Heart right ventricle (tissue), 16 donors: Measurements from ENCODE around the gene SPINK2. TPM values are rescaled to one million over a fixed set of nuclear protein-coding genes. Genes with fewer than 3 reads are reported as not detected.

ENCODE experiments used
- ATAC-seq, 8 donors: fragments of 200-7000 bp; cut with Tn5 transposase; one replicate each; pipeline ENCODE4 v1.9.1; 2020; ENCODE audit warnings: mild to moderate bottlenecking in 8 of 8, moderate library complexity in 8 of 8, moderate number of reproducible peaks in 1 of 8
- DNase-seq, 2 donors: peaks; one replicate each; pipeline ENCODE4 v3.0.0-alpha.2; 2020
- H3K27ac ChIP-seq, 10 donors: fragments of 200-600 bp; sonication (generic) in 2 of 10; one replicate each; pipeline versions ENCODE4 v1.5.0 to v1.8.0; 2020 to 2022; ENCODE audit warnings: mild to moderate bottlenecking in 3 of 10
- H3K27me3 ChIP-seq, 7 donors: fragments of 200-600 bp; one replicate each; pipeline ENCODE4 v1.8.0; 2021 to 2022; ENCODE audit warnings: mild to moderate bottlenecking in 2 of 7
- H3K36me3 ChIP-seq, 9 donors: fragments of 200-600 bp; sonication (generic) in 1 of 9; one replicate each; pipeline versions ENCODE4 v1.5.0 to v1.8.0; 2020 to 2022; ENCODE audit warnings: mild to moderate bottlenecking in 2 of 9
- H3K4me1 ChIP-seq, 9 donors: fragments of 200-600 bp; sonication (generic) in 1 of 9; one replicate each; pipeline versions ENCODE4 v1.5.0 to v1.8.0; 2020 to 2022; ENCODE audit warnings: mild to moderate bottlenecking in 4 of 9
- H3K4me3 ChIP-seq, 10 donors: fragments of 200-600 bp; sonication (generic) in 2 of 10; one replicate each; pipeline versions ENCODE4 v1.5.0 to v1.8.0; 2020 to 2022; ENCODE audit warnings: mild to moderate bottlenecking in 7 of 10, moderate library complexity in 2 of 10
- H3K9me3 ChIP-seq, 11 donors: fragments of 200-600 bp in 10 of 11; sonication (generic) in 2 of 11; one replicate each; pipeline versions ENCODE4 v1.5.0 to v1.8.0; 2013 to 2022; ENCODE audit warnings: mild to moderate bottlenecking in 2 of 11, control low read depth in 1 of 11, moderate library complexity in 1 of 11
- WGBS, 2 donors: extraction: QIAGEN DNeasy Blood & Tissue Kit; methylation state at CpG; one replicate each; pipeline ENCODE4 v1.1.7; 2013; ENCODE audit warnings: inconsistent platforms in 1 of 2; 5-methylcytosine and 5-hydroxymethylcytosine counted together
- intact Hi-C, 10 donors: fragments of 100-400 bp; cut with DNase I; formaldehyde crosslinking; loops; one replicate each; pipeline versions ENCODE4 v1.11.1 to v1.14.2; 2022
- polyA plus RNA-seq, 2 donors: library from polyadenylated mRNA; stranded (reverse); fragments of 200-250 nt; gene quantifications; one replicate each; pipeline ENCODE4 v1.2.3, GENCODE V29; 2013
- total RNA-seq, 10 donors: library from RNA; stranded (reverse); fragmentation: NEBNext Ultra II Directional in 3 of 10; extraction: Animal tissue kit (Norgen Biotek cat#: 25700) in 3 of 10; gene quantifications; one replicate each; pipeline versions ENCODE4 v1.2.1 to v1.2.4, GENCODE V29; 2021 to 2023
- TF ChIP-seq, protein P1 (sequence below), 9 donors: fragments of 200-600 bp; sonication (generic) in 2 of 9; IDR thresholded peaks; one replicate each; pipeline versions ENCODE4 v1.5.0 to v1.8.0; 2021 to 2022; ENCODE audit warnings: antibody characterized with exemption in 9 of 9, mild to moderate bottlenecking in 5 of 9, moderate library complexity in 1 of 9
- donor health status: Arrhythmogenic right ventricular cardiomyopathy.
- donor health status: ischemic (EF 13 %, LVEDD 7.1; RV severe dilation, severe dysfunction).
- donor health status: healthy with polysubstance abuse.
- donor health status: DM: no; HTN: yes; CAD: no.
- donor health status: DM: no; HTN: no; CAD: no.
- donor health status: ischemic (EF 25% LVEDD 6.9; RV normal size, moderate dysfunction).
- donor health status: ischemic (EF 25% LVEDD 5.7; RV mildly dilated, moderate dysfunction).
- donor health status: healthy.
- donor health status: DM: yes; HTN: yes; CAD: no.
- donor health status: Ischemic cardiomyopathy.
- donor health status: ischemic (EF 35%, LVEDD 5.7; RV mildly dilated, moderate dysfunction).
- donor health status: nonischemic (EF 11% LVEDD 7.7; RV severe dilation, severe dysfunction).
- donor health status: DM: yes; HTN: yes; CAD: no.
- donor health status: PGD.
- donor health status: ischemic (EF 29% LVEDD 5.4; RV normal size, mild dysfunction).
- donor health status: nonischemic (EF 23%, LVEDD 6.1; RV moderate dilation, normal function).

Gene SPINK2
- total and polyA plus RNA-seq, 12 donors: 0.64 to 0.74 TPM; not detected in 10

DNA sequence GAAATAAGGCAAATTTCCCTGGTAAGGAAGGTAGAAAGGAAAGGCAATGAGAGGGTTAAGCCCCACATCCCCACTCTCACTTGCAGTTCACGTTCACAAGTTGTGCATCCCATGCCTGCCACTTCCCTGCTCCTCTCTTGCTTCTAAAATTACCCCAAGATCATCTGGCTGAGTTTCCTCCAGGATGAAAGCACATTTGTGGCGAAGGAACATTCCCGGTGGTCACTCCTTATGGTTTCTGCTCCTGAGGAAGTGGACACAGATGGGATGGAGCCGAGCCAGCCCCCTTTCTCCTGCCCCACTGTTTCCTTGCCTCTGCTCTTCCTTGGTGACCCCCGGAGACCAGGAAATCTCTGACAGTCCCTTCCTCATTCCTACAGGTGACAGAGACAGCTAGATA lies 37.5 kb downstream of the SPINK2 start:
- WGBS, 2 donors: 29 to 33% methylated on average over 5 of the region's 5 CpGs
- Histone ChIP-seq H3K4me1 (peaks cover 0 to 16% (median 10%) of the 10 kb centered on the region in 9 donors), H3K4me3 (no peak overlapping the region), H3K9me3 (peaks cover 0 to 3% (median 0%) of the 10 kb centered on the region in 11 donors), H3K27ac (no peak overlapping the region), H3K27me3 (no peaks in the 10 kb centered on the region), H3K36me3 (no peaks in the 10 kb centered on the region)
- no peak for DNase-seq
- ATAC-seq: no peak
- intact Hi-C loops: no loop called here
- TF ChIP-seq, protein P1, sequence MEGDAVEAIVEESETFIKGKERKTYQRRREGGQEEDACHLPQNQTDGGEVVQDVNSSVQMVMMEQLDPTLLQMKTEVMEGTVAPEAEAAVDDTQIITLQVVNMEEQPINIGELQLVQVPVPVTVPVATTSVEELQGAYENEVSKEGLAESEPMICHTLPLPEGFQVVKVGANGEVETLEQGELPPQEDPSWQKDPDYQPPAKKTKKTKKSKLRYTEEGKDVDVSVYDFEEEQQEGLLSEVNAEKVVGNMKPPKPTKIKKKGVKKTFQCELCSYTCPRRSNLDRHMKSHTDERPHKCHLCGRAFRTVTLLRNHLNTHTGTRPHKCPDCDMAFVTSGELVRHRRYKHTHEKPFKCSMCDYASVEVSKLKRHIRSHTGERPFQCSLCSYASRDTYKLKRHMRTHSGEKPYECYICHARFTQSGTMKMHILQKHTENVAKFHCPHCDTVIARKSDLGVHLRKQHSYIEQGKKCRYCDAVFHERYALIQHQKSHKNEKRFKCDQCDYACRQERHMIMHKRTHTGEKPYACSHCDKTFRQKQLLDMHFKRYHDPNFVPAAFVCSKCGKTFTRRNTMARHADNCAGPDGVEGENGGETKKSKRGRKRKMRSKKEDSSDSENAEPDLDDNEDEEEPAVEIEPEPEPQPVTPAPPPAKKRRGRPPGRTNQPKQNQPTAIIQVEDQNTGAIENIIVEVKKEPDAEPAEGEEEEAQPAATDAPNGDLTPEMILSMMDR (IDR thresholded peaks at IDR 0.05): no peak

DNA sequence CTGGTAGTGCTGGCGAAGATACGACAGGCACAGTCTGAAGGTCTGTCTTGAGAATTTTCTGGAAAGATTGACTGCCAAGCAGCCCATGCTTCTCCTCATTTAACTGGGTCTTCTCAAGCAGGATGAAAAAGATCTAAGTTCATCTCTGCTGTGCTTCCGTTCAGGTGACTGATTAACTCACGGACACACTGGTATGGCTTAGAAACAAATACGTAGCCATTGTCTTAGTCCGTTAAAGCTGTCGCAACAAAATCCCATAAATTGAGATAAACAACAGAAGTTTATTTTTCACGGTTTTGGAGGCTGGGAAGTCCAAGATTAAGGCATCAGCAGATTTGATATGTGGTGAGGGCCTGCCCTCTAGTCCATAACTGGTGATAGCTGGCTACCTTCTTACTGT lies 39.5 kb downstream of the SPINK2 start:
- 98% methylated on average over 8 of the region's 8 CpGs for WGBS, 2 donors
- no peaks in the 10 kb centered on the region for H3K27me3 ChIP-seq
- DNase-seq (no peak), ATAC-seq (no peak)
- peaks cover 0 to 10% (median 4%) of the 10 kb centered on the region in 9 donors for H3K4me1 ChIP-seq
- H3K27ac ChIP-seq: no peak overlapping the region
- intact Hi-C loops: no loop called here
- H3K36me3 ChIP-seq: no peaks in the 10 kb centered on the region
- no peaks in the 10 kb centered on the region for H3K9me3 ChIP-seq
- TF ChIP-seq, protein P1 (IDR thresholded peaks at IDR 0.05): no peak
- H3K4me3 ChIP-seq: no peak overlapping the region

DNA sequence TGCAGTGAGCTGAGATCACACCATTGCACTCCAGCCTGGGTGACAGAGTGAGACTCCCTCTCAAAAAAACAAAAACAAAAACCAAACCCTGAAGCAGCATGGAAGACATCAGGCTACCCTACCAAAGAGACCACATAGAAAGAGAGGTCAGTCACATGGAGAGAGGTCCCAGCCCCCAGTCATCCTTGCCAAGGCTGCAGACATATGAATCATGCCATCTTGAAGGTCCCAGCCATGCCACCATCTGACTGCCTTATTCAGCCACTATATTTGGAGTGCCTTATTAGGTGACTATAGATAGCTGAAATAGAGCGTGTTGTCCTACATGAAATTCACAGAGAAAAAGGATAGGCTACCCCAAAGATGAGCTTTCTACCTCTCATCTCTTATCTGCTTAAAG lies 48.2 kb downstream of the SPINK2 start:
- peaks cover 0 to 2% (median 0%) of the 10 kb centered on the region in 9 donors for H3K4me1 ChIP-seq
- intact Hi-C loops: no loop called here
- ATAC-seq: no peak
- H3K27me3 ChIP-seq: no peaks in the 10 kb centered on the region
- H3K27ac ChIP-seq: no peak overlapping the region
- WGBS, 2 donors: 94 to 96% methylated on average over 1 of the region's 1 CpG
- TF ChIP-seq, protein P1 (IDR thresholded peaks at IDR 0.05): no peak
- no peak overlapping the region for H3K4me3 ChIP-seq
- no peak for DNase-seq
- H3K9me3 ChIP-seq: no peaks in the 10 kb centered on the region
- no peaks in the 10 kb centered on the region for H3K36me3 ChIP-seq

DNA sequence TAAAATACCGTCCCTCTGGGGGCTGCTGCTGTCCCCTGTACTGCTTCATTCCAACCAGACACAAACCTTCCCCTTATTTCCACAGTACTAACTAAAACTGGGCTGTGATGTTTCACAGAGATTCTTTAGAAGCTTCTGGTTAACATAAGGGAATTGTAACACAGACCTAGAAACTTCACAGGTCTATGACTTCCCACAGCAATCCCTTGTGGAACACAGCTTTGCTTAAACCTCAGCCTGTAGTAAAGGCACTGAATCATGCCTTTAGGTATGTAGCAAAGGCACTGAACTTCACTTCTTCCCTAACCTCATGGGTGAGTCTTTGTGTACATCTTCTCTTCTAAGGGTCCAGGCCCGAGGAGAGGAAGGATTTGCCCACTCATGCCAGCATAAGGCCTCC lies 49.4 kb downstream of the SPINK2 start:
- intact Hi-C loops: no loop called here
- H3K4me3 ChIP-seq: no peak overlapping the region

More for the DNA sequence above, 49.4 kb downstream of the SPINK2 start:
- no peak overlapping the region for H3K27ac ChIP-seq
- H3K4me1 ChIP-seq: peaks cover 0 to 4% (median 0%) of the 10 kb centered on the region in 9 donors
- DNase-seq (no peak), ATAC-seq (no peak)
- TF ChIP-seq, protein P1 (IDR thresholded peaks at IDR 0.05): no peak
- H3K9me3 ChIP-seq: no peaks in the 10 kb centered on the region
- WGBS, 2 donors: 86 to 94% methylated on average over 2 of the region's 2 CpGs
- H3K36me3 ChIP-seq: no peaks in the 10 kb centered on the region
- no peaks in the 10 kb centered on the region for H3K27me3 ChIP-seq
